ENCODE results near the gene KNDC1.

The KNDC1 gene

GRCh38 chr10:133272301-133272963 lies 112.4 kb downstream of the KNDC1 start:
- H3K4me3 ChIP-seq (ENCODE audit: control insufficient read depth, low read depth, low read length), result no peak overlapping the region
- no peak for DNase-seq (ENCODE audit: low read depth)
- no peak for TF ChIP-seq CTCF (conservative IDR thresholded peaks at IDR 0.05; ENCODE audit: control insufficient read depth, insufficient read depth, low read depth, low read length)

- no peak for TF ChIP-seq CTCF (conservative IDR thresholded peaks at IDR 0.05; ENCODE audit: control insufficient read depth, insufficient read depth, low read depth, low read length)
- H3K4me3 ChIP-seq (ENCODE audit: control insufficient read depth, low read depth, low read length), result no peak overlapping the region
- no peak for DNase-seq (ENCODE audit: low read depth)
Observed at GRCh38 chr10:133272964-133273420, 113.0 kb downstream of the KNDC1 start.

- no peak overlapping the region for H3K4me3 ChIP-seq (ENCODE audit: control insufficient read depth, low read depth, low read length)
- no peak for DNase-seq (ENCODE audit: low read depth)
- no peak for TF ChIP-seq CTCF (conservative IDR thresholded peaks at IDR 0.05; ENCODE audit: control insufficient read depth, insufficient read depth, low read depth, low read length)
Observed at GRCh38 chr10:133273534-133274143, 113.6 kb downstream of the KNDC1 start.

GRCh38 chr10:133274751-133275683 lies 115.0 kb downstream of the KNDC1 start:
- DNase-seq (ENCODE audit: low read depth), result no peak
- TF ChIP-seq CTCF (conservative IDR thresholded peaks at IDR 0.05; ENCODE audit: control insufficient read depth, insufficient read depth, low read depth, low read length), result no peak
- H3K4me3 ChIP-seq (ENCODE audit: control insufficient read depth, low read depth, low read length), result no peak overlapping the region

- DNase-seq (ENCODE audit: low read depth), result no peak
- no peak overlapping the region for H3K4me3 ChIP-seq (ENCODE audit: control insufficient read depth, low read depth, low read length)
- TF ChIP-seq CTCF (conservative IDR thresholded peaks at IDR 0.05; ENCODE audit: control insufficient read depth, insufficient read depth, low read depth, low read length), result no peak
Observed at GRCh38 chr10:133275684-133276092, 115.7 kb downstream of the KNDC1 start.

All from fibroblast of mammary gland (primary cell).